LHCN-M2 (cell line): ENCODE measurements around the gene EXOC4. TPM values are rescaled to one million over a fixed set of nuclear protein-coding genes. Genes with fewer than 3 reads are reported as not detected.

Source experiments
- DNase-seq: peaks from one replicate; pipeline ENCODE4 v3.0.0-alpha.2; 2012; ENCODE audit warnings: low read depth
- total RNA-seq: library from RNA; depleted of rRNA; stranded (reverse); fragments of >200 nt; gene quantifications from 2 replicates; pipeline ENCODE4 v1.2.3, GENCODE V29; 2014

The EXOC4 gene
- total RNA-seq, 1 experiment from 2014 or later, result 78.0 TPM

DNA sequence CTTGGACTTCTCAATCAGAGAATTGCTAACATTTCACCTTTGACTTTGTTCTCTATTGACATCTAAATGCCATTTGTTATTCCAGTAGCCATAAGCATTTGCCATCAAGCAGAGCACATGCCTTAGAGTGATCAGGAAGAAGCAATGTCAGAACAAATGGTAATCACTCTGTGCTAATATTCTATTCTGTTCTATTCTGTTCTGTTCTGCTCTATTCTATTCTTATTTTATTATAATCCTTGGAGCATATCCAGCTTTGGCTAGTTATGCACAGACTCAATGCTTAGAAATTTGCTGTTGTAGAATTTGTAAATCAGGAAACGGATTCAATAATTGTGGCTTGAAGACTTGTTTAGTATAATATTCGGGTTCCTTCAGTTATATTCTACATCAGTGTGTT lies 175.4 kb downstream of the EXOC4 start:
- DNase-seq, result peak; percentile 3

DNA sequence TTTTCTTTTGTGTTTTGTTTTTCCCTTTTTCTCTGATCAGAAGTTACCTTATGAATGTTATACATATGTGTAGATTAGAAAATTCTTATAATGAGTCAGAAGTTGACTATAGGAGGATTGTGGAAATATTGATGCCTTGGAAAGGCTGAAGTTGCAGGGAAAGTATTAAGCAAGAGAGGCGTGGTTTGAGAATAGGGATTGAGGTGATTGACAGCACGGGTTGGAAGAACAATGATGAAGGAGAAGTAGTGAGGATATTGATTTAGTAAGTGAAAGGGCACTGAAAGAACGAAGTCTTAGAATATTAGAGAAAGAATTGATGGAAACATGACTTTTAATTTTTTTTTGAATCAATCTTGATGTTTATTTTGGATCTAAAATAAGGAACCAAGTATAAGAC lies 176.0 kb downstream of the EXOC4 start:
- no peak for DNase-seq

DNA sequence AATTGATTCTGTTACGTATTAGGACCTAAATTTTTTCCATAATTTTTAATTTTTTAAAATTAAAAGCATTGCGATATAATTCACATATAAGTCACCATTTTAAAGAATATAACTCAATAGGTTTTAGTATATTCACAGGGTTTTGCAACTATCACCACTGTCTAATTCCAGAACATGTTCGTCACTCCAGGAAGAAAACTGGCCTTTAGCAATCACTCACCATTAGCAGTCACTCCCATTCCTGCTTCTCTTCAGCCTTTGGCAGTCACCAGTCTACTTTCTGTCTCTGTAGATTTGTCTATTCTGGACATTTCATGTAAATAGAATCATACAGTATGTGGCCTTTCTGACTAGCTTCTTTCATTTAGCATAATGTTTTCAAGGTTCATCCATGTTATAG lies 176.5 kb downstream of the EXOC4 start:
- no peak for DNase-seq

DNA sequence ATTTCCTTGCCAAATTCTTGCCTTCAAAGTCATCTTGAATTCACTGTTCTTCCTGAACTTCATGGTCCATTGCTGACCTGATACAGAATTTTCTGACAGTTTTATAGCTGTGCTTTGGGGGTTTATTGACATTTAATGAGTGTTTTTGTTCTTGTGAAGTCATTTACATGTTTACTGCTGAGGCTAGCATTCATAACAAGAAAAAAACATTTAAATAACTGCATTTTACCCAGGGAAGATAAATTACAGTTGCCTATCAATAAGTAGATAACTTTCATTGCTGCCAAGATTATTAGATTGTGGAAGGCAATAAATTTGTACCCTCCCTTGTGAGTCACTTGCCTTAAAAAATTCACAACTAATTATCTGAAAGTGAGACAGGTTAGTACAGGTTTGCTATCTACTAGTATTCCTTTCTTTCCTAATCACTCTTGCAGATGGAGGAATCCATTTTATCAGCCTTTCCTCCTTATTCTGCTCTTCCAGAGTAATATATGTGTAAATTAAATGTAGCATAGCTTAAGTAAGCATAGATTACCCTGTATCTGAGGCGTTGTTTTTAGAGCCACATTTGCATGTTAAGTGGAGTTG lies 178.4 kb downstream of the EXOC4 start:
- DNase-seq, result no peak

DNA sequence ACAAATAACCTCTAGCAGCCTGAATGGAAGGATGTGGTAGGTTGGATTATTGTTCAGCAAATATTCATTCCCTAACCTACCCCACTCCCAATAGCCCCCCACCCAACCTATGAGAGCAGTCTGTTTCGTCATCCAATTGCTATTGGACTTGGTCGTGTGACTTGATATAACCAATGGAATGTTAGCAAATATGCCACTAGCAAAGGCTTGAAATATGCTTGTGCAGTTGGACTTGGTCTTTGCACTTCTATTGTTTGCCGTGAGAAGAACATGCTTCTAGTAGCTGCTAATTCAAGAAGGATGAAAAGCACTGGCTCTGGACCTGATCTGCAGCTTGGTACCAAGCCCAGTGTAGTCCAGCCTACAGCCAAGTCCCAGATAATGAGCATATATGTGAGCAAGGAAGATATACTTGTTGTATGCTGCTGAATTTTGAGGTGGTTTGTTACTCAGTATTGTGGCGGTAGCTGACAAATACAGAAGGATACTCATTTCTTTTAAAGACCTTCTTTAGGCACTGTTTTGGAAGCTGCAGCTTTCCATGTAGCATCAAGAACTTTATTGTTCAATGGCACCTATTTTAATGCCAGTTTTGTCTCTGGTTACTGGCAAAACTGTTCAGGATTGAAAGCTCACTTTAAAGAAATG lies 180.4 kb downstream of the EXOC4 start:
- no peak for DNase-seq

DNA sequence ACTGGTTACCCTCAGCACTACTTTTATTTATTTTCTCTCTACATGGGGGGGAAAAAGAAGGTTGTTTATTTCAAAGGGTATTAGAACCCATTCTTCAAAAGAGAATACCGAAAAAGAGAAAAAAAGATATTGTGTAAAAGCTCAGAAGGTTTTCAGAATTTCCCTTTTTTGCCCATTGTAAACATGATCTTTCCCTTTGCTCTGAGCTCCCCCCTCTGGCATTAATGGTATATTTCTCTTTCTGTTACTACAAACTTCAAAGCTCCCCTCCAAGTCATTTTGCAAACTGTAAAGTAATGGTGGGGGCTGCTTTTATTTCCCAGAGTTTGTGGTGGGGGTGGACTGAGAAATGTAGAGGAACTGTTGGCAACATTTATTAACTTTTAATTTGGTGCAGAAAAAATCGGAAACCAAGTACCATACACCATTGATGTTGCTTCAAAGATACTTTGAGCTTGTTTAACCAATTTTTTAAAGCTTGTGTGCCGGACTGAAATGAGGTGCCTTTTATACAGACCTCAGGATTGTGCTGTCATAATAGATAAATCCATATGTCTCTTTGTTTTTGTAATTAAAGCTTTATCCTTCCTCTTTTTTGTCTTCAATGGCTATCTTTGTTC lies 181.5 kb downstream of the EXOC4 start:
- peak; percentile 36 for DNase-seq

DNA sequence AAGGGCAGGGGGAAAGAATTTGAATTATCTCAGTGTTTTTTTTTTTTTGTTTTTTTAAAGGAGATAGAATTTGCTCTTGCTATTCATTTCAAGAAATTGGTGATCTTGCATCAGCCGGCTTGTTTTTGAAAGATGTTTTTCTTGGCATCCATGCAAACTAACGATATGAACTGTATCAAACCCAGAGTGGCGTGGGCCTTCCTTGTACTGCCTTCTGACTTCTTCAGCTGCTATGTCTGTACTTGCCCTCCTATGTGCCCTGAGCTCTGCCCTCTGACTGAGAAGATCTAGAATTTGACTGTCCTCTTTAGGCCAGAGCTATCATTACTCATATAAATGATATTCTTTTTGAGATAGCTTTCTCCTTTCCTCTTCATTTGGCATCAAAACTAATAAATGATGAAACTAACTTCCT lies 183.1 kb downstream of the EXOC4 start:
- DNase-seq, result peak; percentile 88

DNA sequence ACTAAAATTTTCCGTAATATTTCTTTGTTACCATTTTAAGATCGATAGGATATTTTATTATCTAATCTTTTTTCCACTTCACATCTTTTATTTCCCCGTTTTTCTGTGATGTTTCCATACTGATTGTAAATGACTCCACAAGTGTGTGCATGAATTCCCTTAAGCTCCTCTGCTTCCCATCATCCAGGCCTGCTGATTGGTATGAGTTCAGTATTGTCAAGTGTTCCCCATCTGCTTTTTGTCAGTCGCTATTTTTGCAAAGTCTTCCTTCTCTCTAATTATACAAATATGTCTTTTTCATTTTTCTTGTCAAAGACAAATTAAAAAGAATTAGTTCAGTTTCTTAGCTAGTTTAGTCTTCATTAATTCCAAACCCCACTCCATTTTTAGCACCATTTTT lies 184.7 kb downstream of the EXOC4 start:
- no peak for DNase-seq

DNA sequence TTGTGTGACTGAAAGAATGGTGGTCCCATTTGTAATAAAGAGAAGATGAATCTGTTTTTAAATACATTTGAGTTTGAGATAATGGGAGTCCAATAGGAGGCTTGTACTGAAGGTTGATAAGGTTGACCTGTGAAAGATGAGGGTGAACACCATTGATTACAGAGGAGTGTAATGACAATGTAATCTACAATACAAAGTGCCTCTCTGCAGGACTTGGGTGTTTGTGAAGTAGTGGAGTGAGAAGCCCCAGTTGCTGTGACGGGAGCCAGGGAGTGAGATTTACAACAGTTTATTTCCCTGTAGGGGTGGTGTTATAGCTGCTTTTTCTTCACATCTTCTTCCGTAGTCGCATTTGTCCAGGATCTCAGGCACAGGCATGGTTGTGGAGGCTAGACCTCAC lies 189.9 kb downstream of the EXOC4 start:
- DNase-seq, result no peak

DNA sequence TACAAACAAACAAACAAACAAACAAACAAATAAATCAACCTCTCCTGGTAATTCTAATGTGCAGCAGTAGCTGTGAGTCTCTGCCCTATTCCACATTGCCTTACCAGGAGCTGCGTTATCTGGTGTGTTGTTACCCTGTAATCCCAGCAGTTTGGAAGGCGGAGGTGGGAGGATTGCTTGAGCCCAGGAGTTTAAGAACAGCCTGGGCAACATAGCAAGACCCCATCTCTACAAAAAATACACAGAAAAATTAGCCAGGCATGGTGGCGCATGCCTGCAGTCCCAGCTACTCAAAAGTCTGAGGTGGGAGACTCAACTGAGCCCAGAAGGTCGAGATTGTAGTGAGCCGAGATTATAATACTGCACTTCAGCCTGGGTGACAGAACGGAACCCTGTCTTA lies 192.7 kb downstream of the EXOC4 start:
- no peak for DNase-seq

DNA sequence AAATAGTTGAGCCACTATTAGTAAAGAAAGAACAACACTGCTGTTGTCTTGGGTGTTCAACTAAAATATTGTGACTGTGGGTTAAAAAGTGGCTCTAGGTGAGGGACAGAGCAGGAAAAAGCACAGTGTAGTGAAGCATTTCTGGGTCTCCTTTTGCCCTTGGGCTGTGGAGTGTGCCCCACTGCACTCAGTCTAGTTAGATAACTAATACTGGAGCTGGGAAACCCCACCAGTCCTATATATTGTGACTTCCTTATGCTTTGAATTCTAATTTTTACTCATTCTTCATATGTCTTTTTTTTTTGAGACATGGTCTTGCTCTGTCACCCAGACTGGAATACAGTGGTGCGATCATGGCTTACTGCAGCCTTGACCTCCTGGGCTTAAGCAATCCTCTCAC lies 195.1 kb downstream of the EXOC4 start:
- DNase-seq, result no peak

DNA sequence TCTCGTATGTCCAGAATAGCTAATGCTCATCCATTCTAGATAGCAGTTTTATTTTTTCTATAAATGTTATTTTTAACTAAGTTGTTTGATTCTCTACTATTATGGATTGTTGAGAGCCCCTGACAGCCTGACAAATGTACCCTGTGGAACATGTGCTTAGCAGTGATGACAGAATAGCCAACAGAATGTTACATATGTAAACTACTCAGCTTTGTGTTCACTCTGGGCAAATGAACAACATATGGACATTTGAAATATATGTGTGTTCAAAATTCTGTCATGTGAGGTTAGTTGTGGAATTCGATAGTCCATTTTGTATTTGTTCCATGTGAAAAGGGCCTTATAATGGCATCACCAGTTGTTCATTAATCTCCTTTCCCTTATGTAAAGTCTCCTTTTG lies 199.7 kb downstream of the EXOC4 start:
- no peak for DNase-seq

DNA sequence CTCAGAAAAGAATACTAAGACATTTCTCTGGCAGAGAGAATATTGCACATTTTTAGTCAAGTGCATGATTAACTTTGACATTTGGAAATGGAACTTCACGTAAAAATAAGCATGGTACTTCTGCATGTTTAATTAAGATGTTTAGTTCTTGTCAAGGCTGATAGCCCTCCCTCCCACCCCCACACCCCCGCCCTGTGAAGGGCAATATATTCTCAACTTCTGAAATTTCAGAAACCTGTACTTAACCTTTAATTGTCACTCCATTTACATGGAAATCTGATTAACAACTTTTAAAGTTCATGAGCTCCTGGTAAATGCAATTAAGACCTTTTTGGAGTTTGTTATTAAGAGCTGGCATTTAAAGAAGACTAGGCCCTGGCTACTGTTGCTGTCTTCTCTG lies 205.8 kb downstream of the EXOC4 start:
- no peak for DNase-seq

DNA sequence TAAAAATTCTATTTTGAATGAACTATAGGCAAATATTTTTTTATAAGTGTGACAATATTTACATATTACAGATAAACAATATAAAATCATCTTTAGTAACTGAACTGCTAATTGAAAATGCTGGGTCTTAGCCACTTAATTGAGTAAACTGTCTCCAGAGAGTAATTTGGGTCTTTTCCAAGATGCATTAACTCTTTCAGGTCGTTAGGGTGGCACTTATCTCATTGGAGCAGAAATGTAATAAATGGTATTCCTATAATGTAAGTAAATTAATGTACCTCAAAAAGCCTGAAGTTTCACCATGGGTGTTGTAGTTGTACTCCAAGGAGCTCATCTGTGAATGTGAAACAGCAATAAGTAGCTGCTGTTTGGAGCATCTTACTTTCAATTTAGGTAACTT lies 208.5 kb downstream of the EXOC4 start:
- no peak for DNase-seq

DNA sequence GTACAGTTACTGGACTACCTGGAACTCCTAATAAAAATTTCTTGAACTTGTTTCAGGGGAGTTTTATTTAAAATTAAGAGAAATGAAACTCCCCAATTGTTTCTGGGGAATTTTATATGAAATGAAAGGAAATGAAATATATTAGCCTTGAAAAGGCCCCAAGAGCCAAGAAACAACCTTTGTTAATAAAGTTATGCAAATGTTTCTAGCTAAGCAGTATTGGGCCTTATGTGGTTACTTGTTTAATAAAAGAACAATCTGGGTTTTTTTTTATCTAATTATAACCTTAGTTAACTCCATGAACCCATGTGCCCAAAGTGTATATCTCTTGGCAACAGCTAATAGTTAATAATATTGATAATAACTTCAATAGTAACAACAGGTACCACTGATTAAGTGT lies 222.8 kb downstream of the EXOC4 start:
- DNase-seq, result no peak

DNA sequence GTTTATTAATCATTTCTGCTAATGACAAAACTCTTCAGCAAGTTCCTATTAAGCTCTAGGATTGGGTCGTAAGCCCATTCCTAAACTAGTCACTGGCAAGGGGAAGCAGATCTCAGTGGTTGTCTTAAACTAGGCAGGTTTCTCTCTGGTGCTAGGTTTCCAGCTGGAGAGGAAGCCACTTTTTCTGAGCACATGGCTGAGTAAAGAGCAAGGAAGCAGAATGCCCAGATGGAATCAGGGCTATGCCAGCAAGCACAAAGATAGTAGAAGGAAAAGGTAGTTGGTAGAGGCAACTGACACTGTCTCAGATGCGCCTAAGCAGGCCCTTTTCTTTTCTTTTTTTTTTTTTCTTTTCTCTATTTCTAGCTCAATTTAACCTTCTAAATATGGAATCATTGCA lies 224.9 kb downstream of the EXOC4 start:
- DNase-seq, result no peak

DNA sequence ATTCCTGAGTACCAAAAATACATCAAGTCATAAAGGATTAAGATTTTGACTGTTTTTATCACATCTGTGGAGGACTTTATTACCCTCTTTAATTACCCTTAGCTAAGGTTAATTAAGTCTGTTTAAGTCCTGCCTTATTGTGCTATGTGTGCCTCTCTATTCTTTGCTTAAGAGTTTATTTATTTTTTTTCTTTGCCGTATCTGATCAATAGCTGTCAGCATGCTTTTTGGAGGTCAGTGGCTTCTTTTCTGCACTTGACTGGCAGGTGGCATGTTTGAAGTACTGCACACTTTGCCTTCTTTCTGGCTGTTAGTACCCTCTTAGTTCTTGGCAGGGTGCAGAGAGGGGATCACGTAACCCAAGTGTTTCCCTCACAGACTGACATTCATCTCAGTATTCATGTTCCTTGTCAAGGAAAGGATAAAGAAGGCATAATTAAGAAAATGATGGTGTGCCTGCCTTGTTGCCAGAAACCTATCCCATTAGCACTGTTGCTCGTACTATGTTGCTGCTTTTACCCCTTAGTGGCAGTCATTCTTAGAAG lies 225.8 kb downstream of the EXOC4 start:
- no peak for DNase-seq

DNA sequence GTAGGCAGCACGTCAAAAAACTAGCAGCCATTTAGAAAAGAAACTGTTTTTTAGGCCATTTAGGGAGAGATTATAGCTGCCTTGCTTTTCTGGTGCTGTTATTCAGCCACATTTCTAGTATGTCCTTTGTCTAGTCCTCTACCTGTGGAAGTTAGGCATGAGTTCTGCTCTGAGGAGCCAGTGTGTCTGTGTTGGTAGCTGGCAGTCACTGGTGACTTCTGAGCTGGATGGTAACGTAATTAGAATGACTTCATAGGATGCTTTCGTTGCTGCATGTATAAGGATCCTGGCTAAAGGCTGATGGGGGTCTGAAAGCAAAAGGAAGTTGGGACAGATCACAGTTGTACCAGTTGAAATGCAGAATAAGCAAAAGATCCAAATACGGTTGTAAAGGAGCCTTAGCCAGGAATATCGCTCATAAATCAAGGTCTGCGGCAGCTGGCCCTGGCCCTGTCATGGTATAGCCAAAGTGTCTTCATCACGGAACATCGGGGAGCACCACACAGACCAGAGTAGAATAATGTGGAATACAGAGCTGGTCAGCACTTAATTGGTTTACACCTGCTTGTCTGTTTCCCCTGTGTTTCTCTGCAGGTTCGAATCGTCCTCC lies 226.7 kb downstream of the EXOC4 start:
- peak; percentile 2 for DNase-seq

DNA sequence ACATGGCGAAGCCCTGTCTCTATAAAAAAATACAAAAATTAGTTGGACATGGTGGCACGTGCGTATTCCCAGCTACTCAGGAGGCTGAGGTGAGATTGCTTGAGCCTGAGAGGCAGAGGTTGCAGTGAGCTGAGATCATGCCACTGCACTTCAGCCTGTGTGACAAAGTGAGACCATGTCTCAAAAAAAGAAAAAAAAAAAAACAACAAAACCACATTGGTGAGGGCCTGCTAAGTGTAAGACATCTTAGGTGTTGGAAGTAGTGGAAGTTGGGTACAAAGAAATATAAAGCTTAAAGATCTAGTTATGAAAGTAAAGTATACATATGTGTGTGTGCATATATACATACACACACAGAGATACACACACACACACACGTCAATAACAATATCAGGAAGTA lies 228.0 kb downstream of the EXOC4 start:
- no peak for DNase-seq

DNA sequence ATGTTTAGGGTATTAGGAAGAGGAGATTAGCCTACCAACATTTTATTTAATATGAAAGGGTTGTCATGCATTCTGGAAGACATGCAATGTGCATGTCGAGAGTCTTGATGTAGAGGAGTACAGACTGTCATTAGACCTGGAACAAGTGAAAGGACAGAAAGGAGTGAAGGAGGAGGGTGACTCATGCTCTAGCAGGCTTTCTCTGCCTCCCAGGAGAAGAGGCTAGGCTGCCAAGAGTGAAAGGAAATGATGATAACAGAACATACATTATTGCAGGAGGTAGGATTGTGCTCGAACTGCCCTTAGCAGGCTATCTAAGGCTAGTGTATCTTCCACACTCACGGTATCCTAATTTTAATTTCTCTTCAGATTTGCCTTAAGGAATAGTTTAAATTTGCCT lies 228.8 kb downstream of the EXOC4 start:
- DNase-seq, result peak; percentile 49

DNA sequence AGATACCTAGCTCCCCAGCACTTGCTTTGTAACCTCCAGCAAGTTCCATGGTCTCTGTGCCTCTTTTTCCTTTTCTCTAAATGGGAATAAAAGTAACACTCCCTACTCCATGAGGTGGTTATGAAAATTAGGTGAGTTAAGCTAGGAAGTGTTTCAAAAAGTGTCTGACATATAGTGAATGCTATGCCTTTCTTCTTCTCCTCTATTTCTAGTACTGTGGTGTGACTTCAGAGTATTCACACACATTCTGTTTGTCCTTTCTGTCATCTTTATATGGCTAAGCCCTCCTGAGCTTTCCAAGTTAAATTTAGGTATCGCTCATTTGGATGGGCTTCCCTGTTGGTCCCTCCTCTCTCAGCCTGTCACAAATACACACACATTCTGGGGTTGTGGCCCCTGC lies 229.7 kb downstream of the EXOC4 start:
- no peak for DNase-seq

DNA sequence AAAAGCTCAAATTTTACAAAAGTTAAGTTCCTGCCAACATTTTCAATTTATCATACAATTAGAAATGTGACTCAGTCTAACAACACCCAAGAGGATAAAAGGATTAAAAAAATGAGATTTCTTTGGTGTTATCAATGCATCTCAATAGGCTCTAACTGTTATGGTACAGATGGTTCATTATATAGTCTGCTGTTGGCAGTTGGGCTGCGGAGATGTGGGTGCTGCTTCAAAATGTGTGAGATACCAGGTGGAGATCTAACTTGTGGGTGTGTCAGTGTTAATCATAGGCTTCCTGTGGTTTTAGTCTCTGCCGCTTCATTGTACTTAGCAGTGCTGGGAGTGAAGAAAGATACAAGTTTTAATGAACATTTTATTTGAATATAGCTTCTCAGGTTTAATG lies 231.2 kb downstream of the EXOC4 start:
- DNase-seq, result peak; percentile 59

DNA sequence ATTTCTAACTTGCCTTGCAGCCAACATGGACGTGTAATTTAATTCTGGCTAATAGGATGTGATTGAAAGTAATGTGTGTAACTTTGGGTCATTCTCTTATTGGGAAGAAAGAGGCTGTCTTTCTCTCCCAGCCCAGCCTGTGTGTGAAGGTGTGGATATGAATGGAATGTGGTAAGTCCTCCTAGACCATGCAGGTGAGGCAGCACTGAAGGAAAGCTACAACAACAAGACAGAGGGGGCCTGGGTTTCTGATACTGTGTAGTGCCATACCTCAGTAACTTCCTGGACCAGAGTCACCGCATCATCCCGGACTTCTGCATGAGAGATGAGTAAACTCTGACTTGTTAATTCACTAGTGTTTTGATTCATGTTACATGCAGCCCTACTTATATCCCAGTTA lies 237.0 kb downstream of the EXOC4 start:
- DNase-seq, result no peak
